Neural progenitor cell (in vitro differentiated cells): Measurements from ENCODE around the gene SLAIN1. TPM values are rescaled to one million over a fixed set of nuclear protein-coding genes. Genes with fewer than 3 reads are reported as not detected.

Experiments used
- DNase-seq: peaks from one replicate; pipeline ENCODE4 v3.0.0-alpha.2; 2016; ENCODE audit warnings: low spot score
- H2AFZ ChIP-seq: fragments of 200-600 bp; sonication (generic); replicated peaks from 2 replicates; pipeline ENCODE4 v1.6.1; 2016; ENCODE audit warnings: antibody characterized with exemption
- H3F3A ChIP-seq: fragments of 200-600 bp; sonication (generic); 2 replicates; pipeline ENCODE4 v1.6.1; 2016; ENCODE audit warnings: antibody characterized with exemption, low read depth
- H3K27ac ChIP-seq: fragments of 200-600 bp; sonication (generic); 2 replicates; pipeline ENCODE4 v1.5.1; 2016; ENCODE audit warnings: mild to moderate bottlenecking
- H3K27me3 ChIP-seq: fragments of 200-600 bp; sonication (generic); 2 replicates; pipeline ENCODE4 v1.6.1; 2016; ENCODE audit warnings: mild to moderate bottlenecking, moderate library complexity
- H3K36me3 ChIP-seq: fragments of 200-600 bp; sonication (generic); 2 replicates; pipeline ENCODE4 v1.5.1; 2016
- H3K4me1 ChIP-seq: fragments of 200-600 bp; sonication (generic); 2 replicates; pipeline ENCODE4 v1.6.1; 2016; ENCODE audit warnings: mixed run types
- H3K4me2 ChIP-seq: fragments of 200-600 bp; sonication (generic); 2 replicates; pipeline ENCODE4 v1.6.1; 2016
- H3K4me3 ChIP-seq: fragments of 200-600 bp; sonication (generic); 2 replicates; pipeline ENCODE4 v1.5.1; 2016
- H3K79me2 ChIP-seq: fragments of 200-600 bp; sonication (generic); 2 replicates; pipeline ENCODE4 v1.6.1; 2016; ENCODE audit warnings: low read depth
- H3K9ac ChIP-seq: fragments of 200-600 bp; sonication (generic); 2 replicates; pipeline ENCODE4 v1.6.1; 2016
- H3K9me3 ChIP-seq: fragments of 200-600 bp; sonication (generic); 2 replicates; pipeline ENCODE4 v1.5.1; 2016; ENCODE audit warnings: low read depth
- H4K20me1 ChIP-seq: fragments of 200-600 bp; sonication (generic); 2 replicates; pipeline ENCODE4 v1.6.1; 2016; ENCODE audit warnings: low read depth
- H3K27ac Mint-ChIP-seq: 3 replicates; pipeline ENCODE4 v1.8.0; 2021; ENCODE audit warnings: mixed read lengths
- H3K27me3 Mint-ChIP-seq: 2 replicates; pipeline ENCODE4 v1.8.0; 2022; ENCODE audit warnings: low read depth, mild to moderate bottlenecking, inconsistent platforms, moderate library complexity, mixed read lengths; ENCODE audit not compliant: insufficient read depth
- H3K36me3 Mint-ChIP-seq: 3 replicates; pipeline ENCODE4 v1.8.0; 2021; ENCODE audit warnings: mixed read lengths
- H3K4me1 Mint-ChIP-seq: 3 replicates; pipeline ENCODE4 v1.8.0; 2021; ENCODE audit warnings: mixed read lengths
- H3K4me3 Mint-ChIP-seq: 3 replicates; pipeline ENCODE4 v1.8.0; 2021; ENCODE audit warnings: mild to moderate bottlenecking, moderate library complexity, mixed read lengths
- H3K9me3 Mint-ChIP-seq: 3 replicates; pipeline ENCODE4 v1.8.0; 2020; ENCODE audit warnings: mixed read lengths
- EZH2 ChIP-seq: fragments of 200-600 bp; sonication (generic); IDR thresholded peaks from 2 replicates; pipeline ENCODE4 v1.6.1; 2017; ENCODE audit warnings: antibody characterized with exemption, mild to moderate bottlenecking, moderate library complexity
- EZH2phosphoT487 ChIP-seq: fragments of 200-600 bp; sonication (generic); IDR thresholded peaks from 2 replicates; pipeline ENCODE4 v1.6.1; 2017; ENCODE audit warnings: antibody characterized with exemption
- total RNA-seq: library from RNA; depleted of rRNA; stranded (reverse); fragments of >200 nt; gene quantifications from 2 replicates; pipeline ENCODE4 v1.2.3, GENCODE V29; 2015; ENCODE audit warnings: low replicate concordance
- TF ChIP-seq, protein P1 (sequence below): fragments of 200-600 bp; sonication (generic); IDR thresholded peaks from 2 replicates; pipeline ENCODE4 v1.5.1; 2017; ENCODE audit warnings: antibody characterized with exemption, mild to moderate bottlenecking

The SLAIN1 gene
- total RNA-seq, 1 donor from 2014 or later: 87.2 TPM

DNA sequence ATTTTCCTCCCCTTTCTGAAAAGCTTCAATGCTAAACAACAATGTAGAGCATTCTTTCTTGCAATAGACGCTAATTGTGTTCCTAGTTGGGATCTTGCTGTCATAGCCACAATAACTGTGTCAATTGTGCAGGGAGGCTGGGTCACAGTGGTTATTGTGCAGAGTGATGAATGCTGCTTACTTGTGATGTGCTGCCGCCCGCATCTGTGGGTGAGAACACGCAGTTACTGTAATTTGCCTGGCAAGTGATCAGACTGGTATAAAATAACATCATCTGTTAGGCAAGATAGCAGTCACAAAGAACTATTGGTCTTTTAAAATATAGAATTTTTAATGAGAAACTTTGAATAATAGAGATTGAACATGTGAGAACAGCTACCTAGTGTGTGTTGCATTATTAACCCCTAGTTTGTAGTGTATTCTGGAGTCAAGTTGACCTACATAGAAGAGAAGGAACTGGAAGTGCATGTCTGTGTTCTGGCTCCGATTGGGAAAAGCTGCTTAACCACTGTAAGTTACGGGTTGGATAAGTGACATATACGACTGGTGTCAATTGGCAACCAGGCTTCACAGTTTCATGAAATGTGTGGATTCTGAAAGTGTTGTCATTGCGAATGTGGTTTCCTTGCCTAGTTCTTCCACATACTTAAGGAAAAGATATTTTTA, 43.6 kb downstream of the SLAIN1 start:
- Histone ChIP-seq H3K4me2 (no peak overlapping the region), H3K36me3 (peaks cover 5% of the 10 kb centered on the region), H3K27ac (no peak overlapping the region), H2AFZ (no peak overlapping the region), H3K9me3 (no peaks in the 10 kb centered on the region), H3K9ac (no peak overlapping the region), H4K20me1 (peaks cover 25% of the 10 kb centered on the region), H3F3A (no peaks in the 10 kb centered on the region), H3K4me1 (no peaks in the 10 kb centered on the region), H3K4me3 (no peak overlapping the region), H3K27me3 (no peaks in the 10 kb centered on the region), H3K79me2 (peaks cover 46% of the 10 kb centered on the region)
- peaks cover 36% of the 10 kb centered on the region for H3K36me3 Mint-ChIP-seq
- H3K9me3 Mint-ChIP-seq: no peaks in the 10 kb centered on the region
- peaks cover 2% of the 10 kb centered on the region for H3K27me3 Mint-ChIP-seq
- no peak for TF ChIP-seq EZH2phosphoT487
- TF ChIP-seq, protein P1, sequence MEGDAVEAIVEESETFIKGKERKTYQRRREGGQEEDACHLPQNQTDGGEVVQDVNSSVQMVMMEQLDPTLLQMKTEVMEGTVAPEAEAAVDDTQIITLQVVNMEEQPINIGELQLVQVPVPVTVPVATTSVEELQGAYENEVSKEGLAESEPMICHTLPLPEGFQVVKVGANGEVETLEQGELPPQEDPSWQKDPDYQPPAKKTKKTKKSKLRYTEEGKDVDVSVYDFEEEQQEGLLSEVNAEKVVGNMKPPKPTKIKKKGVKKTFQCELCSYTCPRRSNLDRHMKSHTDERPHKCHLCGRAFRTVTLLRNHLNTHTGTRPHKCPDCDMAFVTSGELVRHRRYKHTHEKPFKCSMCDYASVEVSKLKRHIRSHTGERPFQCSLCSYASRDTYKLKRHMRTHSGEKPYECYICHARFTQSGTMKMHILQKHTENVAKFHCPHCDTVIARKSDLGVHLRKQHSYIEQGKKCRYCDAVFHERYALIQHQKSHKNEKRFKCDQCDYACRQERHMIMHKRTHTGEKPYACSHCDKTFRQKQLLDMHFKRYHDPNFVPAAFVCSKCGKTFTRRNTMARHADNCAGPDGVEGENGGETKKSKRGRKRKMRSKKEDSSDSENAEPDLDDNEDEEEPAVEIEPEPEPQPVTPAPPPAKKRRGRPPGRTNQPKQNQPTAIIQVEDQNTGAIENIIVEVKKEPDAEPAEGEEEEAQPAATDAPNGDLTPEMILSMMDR: no peak
- no peak for TF ChIP-seq EZH2
- H3K4me3 Mint-ChIP-seq: no peak overlapping the region
- no peak overlapping the region for H3K27ac Mint-ChIP-seq
- peaks cover 4% of the 10 kb centered on the region for H3K4me1 Mint-ChIP-seq
- no peak for DNase-seq

DNA sequence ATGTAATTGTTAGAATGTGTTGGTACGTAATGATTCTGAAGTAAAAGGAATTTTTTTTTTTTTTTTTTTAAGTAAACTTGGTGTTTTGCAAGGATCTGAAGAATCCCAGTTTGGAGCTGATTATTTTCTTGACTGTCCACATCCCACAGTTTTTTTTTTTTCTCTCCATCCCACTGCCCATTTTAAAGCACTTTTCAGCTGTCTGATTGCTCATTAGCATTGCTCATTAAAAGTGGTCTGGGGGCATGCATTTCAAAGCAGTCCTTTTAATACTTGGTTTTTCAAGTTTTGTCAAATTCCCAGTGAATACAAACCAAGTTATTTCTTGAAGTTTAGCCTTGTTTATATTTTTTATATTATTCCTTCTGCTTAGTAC, 44.1 kb downstream of the SLAIN1 start:
- TF ChIP-seq, protein P1: no peak
- no peak for TF ChIP-seq EZH2phosphoT487
- no peak for TF ChIP-seq EZH2
- Histone ChIP-seq H2AFZ (no peak overlapping the region), H3K79me2 (peaks cover 46% of the 10 kb centered on the region), H3K36me3 (peaks cover 10% of the 10 kb centered on the region), H3K4me3 (no peak overlapping the region), H3K9me3 (no peaks in the 10 kb centered on the region), H3K27ac (no peak overlapping the region), H3F3A (no peaks in the 10 kb centered on the region), H3K9ac (no peak overlapping the region), H3K4me2 (no peak overlapping the region), H3K4me1 (no peaks in the 10 kb centered on the region), H3K27me3 (no peaks in the 10 kb centered on the region), H4K20me1 (peaks cover 25% of the 10 kb centered on the region)
- no peak for DNase-seq
- H3K4me3 Mint-ChIP-seq: no peak overlapping the region
- peaks cover 2% of the 10 kb centered on the region for H3K9me3 Mint-ChIP-seq
- H3K27ac Mint-ChIP-seq: no peak overlapping the region
- peaks cover 2% of the 10 kb centered on the region for H3K27me3 Mint-ChIP-seq
- peaks cover 4% of the 10 kb centered on the region for H3K4me1 Mint-ChIP-seq
- H3K36me3 Mint-ChIP-seq: peaks cover 41% of the 10 kb centered on the region

DNA sequence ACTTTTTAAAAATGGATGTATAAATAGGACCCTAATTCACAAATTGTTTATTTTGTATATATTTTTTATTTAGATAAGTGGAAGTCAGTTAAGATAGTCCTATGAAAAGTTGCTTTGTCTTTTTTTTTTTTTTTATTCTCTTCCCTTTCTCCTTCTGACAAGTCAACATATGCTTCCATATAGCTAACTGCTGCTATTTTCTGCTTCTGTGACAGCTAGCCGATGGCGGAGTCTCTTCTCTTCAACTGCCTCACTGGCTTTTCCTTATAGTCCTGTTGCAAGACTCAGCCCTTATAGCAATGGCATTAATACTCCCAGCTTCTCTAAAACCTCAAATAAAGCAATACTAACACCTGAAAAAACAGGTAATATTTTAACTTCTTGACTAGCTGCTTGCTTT, 45.3 kb downstream of the SLAIN1 start:
- Histone ChIP-seq H3K9ac (no peak overlapping the region), H2AFZ (no peak overlapping the region), H3K4me1 (no peaks in the 10 kb centered on the region), H3K36me3 (peaks cover 10% of the 10 kb centered on the region), H4K20me1 (peaks cover 25% of the 10 kb centered on the region), H3K4me3 (no peak overlapping the region), H3K27ac (no peak overlapping the region), H3K79me2 (peaks cover 46% of the 10 kb centered on the region), H3K27me3 (no peaks in the 10 kb centered on the region), H3K4me2 (no peak overlapping the region), H3K9me3 (no peaks in the 10 kb centered on the region), H3F3A (no peaks in the 10 kb centered on the region)
- H3K4me1 Mint-ChIP-seq: peaks cover 4% of the 10 kb centered on the region
- peaks cover 51% of the 10 kb centered on the region for H3K36me3 Mint-ChIP-seq
- H3K27me3 Mint-ChIP-seq: peaks cover 2% of the 10 kb centered on the region
- H3K4me3 Mint-ChIP-seq: no peak overlapping the region
- no peak for TF ChIP-seq EZH2
- TF ChIP-seq, protein P1: no peak
- no peak for TF ChIP-seq EZH2phosphoT487
- no peak overlapping the region for H3K27ac Mint-ChIP-seq
- H3K9me3 Mint-ChIP-seq: peaks cover 6% of the 10 kb centered on the region
- DNase-seq: no peak
